Activated CD8-positive, alpha-beta T cell treated with anti-CD3 and anti-CD28 coated beads, Interleukin-2, amount 10 ng/mL, durations not matched to agents 7 days and 5 days (primary cell): ENCODE results near the gene FAM210B. TPM values are rescaled to one million over a fixed set of nuclear protein-coding genes. Genes with fewer than 3 reads are reported as not detected.

Source experiments
- ATAC-seq: fragments of 150-1000 bp; cut with Tn5 transposase; one replicate; pipeline ENCODE4 v1.10.0; 2021; ENCODE audit warnings: moderate library complexity
- CTCF ChIA-PET: fragments of 350-600 bp; sonication (Branson Sonifier 250); formaldehyde crosslinking; loops from one replicate; lab custom pipeline; 2021; ENCODE audit warnings: antibody characterized with exemption; lab: Charles Lee
- POLR2A ChIA-PET: fragments of 350-600 bp; sonication (Branson Sonifier 250); formaldehyde crosslinking; loops from one replicate; lab custom pipeline; 2021; ENCODE audit warnings: antibody characterized with exemption; lab: Charles Lee
- DNase-seq: peaks from one replicate; pipeline ENCODE4 v3.0.0-alpha.2; 2020
- H3K27ac Mint-ChIP-seq: one replicate; pipeline ENCODE4 v1.8.0; 2021; ENCODE audit warnings: mild to moderate bottlenecking, mixed read lengths
- H3K27me3 Mint-ChIP-seq: one replicate; pipeline ENCODE4 v1.8.0; 2021; ENCODE audit warnings: low read depth, mixed read lengths
- H3K36me3 Mint-ChIP-seq: one replicate; pipeline ENCODE4 v1.8.0; 2021; ENCODE audit warnings: low read depth, mixed read lengths
- H3K4me1 Mint-ChIP-seq: one replicate; pipeline ENCODE4 v1.8.0; 2021; ENCODE audit warnings: low read depth, mixed read lengths
- H3K4me3 Mint-ChIP-seq: one replicate; pipeline ENCODE4 v1.8.0; 2021; ENCODE audit warnings: mild to moderate bottlenecking, mixed read lengths
- H3K9me3 Mint-ChIP-seq: one replicate; pipeline ENCODE4 v1.8.0; 2022; ENCODE audit warnings: mixed read lengths; ENCODE audit not compliant: insufficient read depth
- total RNA-seq, 2 experiments: library from RNA; stranded (reverse); gene quantifications; one replicate each; pipeline ENCODE4 v1.2.3, GENCODE V29; 2021

FAM210B gene
- total RNA-seq, 2 experiments from 2014 or later = 5.2 to 5.4 TPM

GRCh38 chr20:56347628-56348304 lies 11.0 kb upstream of the FAM210B start:
- DNase-seq (no peak), ATAC-seq (no peak)
- Mint-ChIP-seq H3K9me3 (no peaks in the 10 kb centered on the region), H3K4me1 (peaks cover 2% of the 10 kb centered on the region), H3K27me3 (peaks cover 32% of the 10 kb centered on the region), H3K4me3 (no peak overlapping the region), H3K36me3 (no peaks in the 10 kb centered on the region), H3K27ac (no peak overlapping the region)
- POLR2A ChIA-PET = no interaction called here
- CTCF ChIA-PET = no interaction called here

- Mint-ChIP-seq H3K4me1 (peaks cover 2% of the 10 kb centered on the region), H3K36me3 (no peaks in the 10 kb centered on the region), H3K27me3 (peaks cover 28% of the 10 kb centered on the region), H3K9me3 (no peaks in the 10 kb centered on the region), H3K27ac (no peak overlapping the region), H3K4me3 (no peak overlapping the region)
- POLR2A ChIA-PET = no interaction called here
- DNase-seq = no peak
- CTCF ChIA-PET = interaction anchor here (0.8 kb wide), 1 partner anchor 101 kb away, joined by 3 read pairs; no protein-coding TSS in a partner anchor
- ATAC-seq = no peak
Measured at GRCh38 chr20:56348305-56348693, 10.5 kb upstream of the FAM210B start.

GRCh38 chr20:56348746-56349145 lies 10.0 kb upstream of the FAM210B start:
- H3K27ac Mint-ChIP-seq = no peak overlapping the region
- H3K36me3 Mint-ChIP-seq = no peaks in the 10 kb centered on the region
- H3K4me1 Mint-ChIP-seq = peaks cover 2% of the 10 kb centered on the region
- H3K9me3 Mint-ChIP-seq = no peaks in the 10 kb centered on the region
- no peak overlapping the region for H3K4me3 Mint-ChIP-seq
- POLR2A ChIA-PET = no interaction called here
- H3K27me3 Mint-ChIP-seq = peaks cover 25% of the 10 kb centered on the region
- no peak for ATAC-seq
- CTCF ChIA-PET = interaction anchor here (0.8 kb wide), 1 partner anchor 102 kb away, joined by 3 read pairs; no protein-coding TSS in a partner anchor
- DNase-seq = no peak

- CTCF ChIA-PET = no interaction called here
- no peaks in the 10 kb centered on the region for H3K4me1 Mint-ChIP-seq
- H3K36me3 Mint-ChIP-seq = no peaks in the 10 kb centered on the region
- H3K27ac Mint-ChIP-seq = no peak overlapping the region
- POLR2A ChIA-PET = no interaction called here
- no peak overlapping the region for H3K4me3 Mint-ChIP-seq
- DNase-seq (no peak), ATAC-seq (no peak)
- no peaks in the 10 kb centered on the region for H3K9me3 Mint-ChIP-seq
- H3K27me3 Mint-ChIP-seq = peaks cover 13% of the 10 kb centered on the region
Measured at GRCh38 chr20:56350842-56351241, 7.9 kb upstream of the FAM210B start.

GRCh38 chr20:56352345-56353055 lies 6.3 kb upstream of the FAM210B start:
- Mint-ChIP-seq H3K36me3 (no peaks in the 10 kb centered on the region), H3K9me3 (no peaks in the 10 kb centered on the region), H3K27ac (no peak overlapping the region), H3K27me3 (peaks cover 12% of the 10 kb centered on the region), H3K4me3 (no peak overlapping the region), H3K4me1 (no peaks in the 10 kb centered on the region)
- DNase-seq (no peak), ATAC-seq (no peak)
- CTCF ChIA-PET = interaction anchor here (1.2 kb wide), 1 partner anchor 9 kb away, joined by 5 read pairs; no protein-coding TSS in a partner anchor
- POLR2A ChIA-PET = no interaction called here

- Mint-ChIP-seq H3K4me1 (peaks cover 3% of the 10 kb centered on the region), H3K4me3 (no peak overlapping the region), H3K9me3 (no peaks in the 10 kb centered on the region), H3K27ac (no peak overlapping the region), H3K27me3 (peaks cover 7% of the 10 kb centered on the region), H3K36me3 (no peaks in the 10 kb centered on the region)
- DNase-seq (no peak), ATAC-seq (no peak)
- ChIA-PET POLR2A (interaction anchor here (0.6 kb wide), 1 partner anchor 205 kb away, joined by 4 read pairs; no protein-coding TSS in a partner anchor), CTCF (interaction anchor here (0.8 kb wide), 1 partner anchor 10 kb away, joined by 3 read pairs; no protein-coding TSS in a partner anchor)
Measured at GRCh38 chr20:56353356-56353755, 5.4 kb upstream of the FAM210B start.

- DNase-seq = no peak
- no peak for ATAC-seq
- CTCF ChIA-PET = interaction anchor here (1.1 to 4.7 kb wide), 2 partner anchors 14 to 16 kb away, joined by 3 to 20 read pairs; no protein-coding TSS in a partner anchor
- peaks cover 2% of the 10 kb centered on the region for H3K27me3 Mint-ChIP-seq
- H3K9me3 Mint-ChIP-seq = no peaks in the 10 kb centered on the region
- POLR2A ChIA-PET = interaction anchor here (0.6 kb wide), 2 partner anchors 20 to 34 kb away, joined by 3 to 5 read pairs; partner anchors contain the start of genes AURKA and CSTF1
- no peak overlapping the region for H3K27ac Mint-ChIP-seq
- H3K36me3 Mint-ChIP-seq = no peaks in the 10 kb centered on the region
- peak overlapping the region; percentile 67 for H3K4me3 Mint-ChIP-seq
- peaks cover 15% of the 10 kb centered on the region for H3K4me1 Mint-ChIP-seq
Measured at GRCh38 chr20:56358070-56358469, 704 bp upstream of the FAM210B start.

GRCh38 chr20:56359212-56360132 lies 698 bp downstream of the FAM210B start:
- POLR2A ChIA-PET = interaction anchor here (0.8 kb wide), 1 partner anchor 32 kb away, joined by 4 read pairs; the partner anchor contains the start of genes AURKA and CSTF1
- ATAC-seq = peak; percentile 28
- Mint-ChIP-seq H3K36me3 (no peaks in the 10 kb centered on the region), H3K4me1 (peaks cover 15% of the 10 kb centered on the region), H3K9me3 (no peaks in the 10 kb centered on the region), H3K27me3 (peaks cover 2% of the 10 kb centered on the region), H3K27ac (peak overlapping the region; percentile 43), H3K4me3 (peak overlapping the region; percentile 82)
- DNase-seq = no peak
- CTCF ChIA-PET = interaction anchor here (0.8 to 4.7 kb wide), 4 partner anchors 9 to 17 kb away, joined by 3 to 20 read pairs (median 3); no protein-coding TSS in a partner anchor

- ChIA-PET POLR2A (no interaction called here), CTCF (interaction anchor here (4.7 kb wide), 1 partner anchor 16 kb away, joined by 20 read pairs; no protein-coding TSS in a partner anchor)
- no peak for DNase-seq
- Mint-ChIP-seq H3K27ac (no peak overlapping the region), H3K27me3 (peaks cover 2% of the 10 kb centered on the region), H3K36me3 (no peaks in the 10 kb centered on the region), H3K4me1 (peaks cover 15% of the 10 kb centered on the region), H3K9me3 (no peaks in the 10 kb centered on the region), H3K4me3 (peak overlapping the region; percentile 82)
- no peak for ATAC-seq
Measured at GRCh38 chr20:56360133-56360907, 1.5 kb downstream of the FAM210B start.

GRCh38 chr20:56360908-56361205 lies 2.1 kb downstream of the FAM210B start:
- H3K4me3 Mint-ChIP-seq = no peak overlapping the region
- POLR2A ChIA-PET = no interaction called here
- no peak for ATAC-seq

GRCh38 chr20:56361900-56362299 lies 3.1 kb downstream of the FAM210B start:
- CTCF ChIA-PET = no interaction called here
- no peak for ATAC-seq
- no peak for DNase-seq
- no peaks in the 10 kb centered on the region for H3K36me3 Mint-ChIP-seq
- POLR2A ChIA-PET = no interaction called here
- H3K4me3 Mint-ChIP-seq = no peak overlapping the region
- no peak overlapping the region for H3K27ac Mint-ChIP-seq
- H3K9me3 Mint-ChIP-seq = no peaks in the 10 kb centered on the region
- peaks cover 15% of the 10 kb centered on the region for H3K4me1 Mint-ChIP-seq
- H3K27me3 Mint-ChIP-seq = no peaks in the 10 kb centered on the region

More at GRCh38 chr20:56360908-56361205, 2.1 kb downstream of the FAM210B start:
- no peaks in the 10 kb centered on the region for H3K36me3 Mint-ChIP-seq
- no peaks in the 10 kb centered on the region for H3K9me3 Mint-ChIP-seq
- no peak for DNase-seq
- no peak overlapping the region for H3K27ac Mint-ChIP-seq
- H3K27me3 Mint-ChIP-seq = peaks cover under 1% of the 10 kb centered on the region
- H3K4me1 Mint-ChIP-seq = peaks cover 15% of the 10 kb centered on the region
- CTCF ChIA-PET = no interaction called here
